ENCODE measurements around the gene FNDC3A. TPM values are rescaled to one million over a fixed set of nuclear protein-coding genes. Genes with fewer than 3 reads are reported as not detected.
"Not testable (repeated sequence)": the region's sequence is repeated elsewhere in the genome, so short reads cannot be mapped to it uniquely, and the experiment has no call there.

The FNDC3A gene
- total RNA-seq, 2 experiments from 2014 or later, result 25.7 to 26.6 TPM

GRCh38 chr13:49116873-49117272 lies 141.2 kb downstream of the FNDC3A start:
- no peaks in the 10 kb centered on the region for H3K27me3 Mint-ChIP-seq
- no peak for DNase-seq
- peaks cover 64% of the 10 kb centered on the region for H3K36me3 Mint-ChIP-seq (ENCODE audit: low read depth)
- H3K27ac Mint-ChIP-seq, result no peak overlapping the region
- no peak for ATAC-seq
- POLR2A ChIA-PET, result no interaction called here
- peaks cover 46% of the 10 kb centered on the region for H3K4me1 Mint-ChIP-seq (ENCODE audit: low read depth)
- intact Hi-C loops (cut with micrococcal nuclease), result no loop called here
- H3K9me3 Mint-ChIP-seq, result peaks cover 9% of the 10 kb centered on the region
- CTCF ChIA-PET, result no interaction called here
- no peak overlapping the region for H3K4me3 Mint-ChIP-seq
- TF ChIP-seq, protein P1, sequence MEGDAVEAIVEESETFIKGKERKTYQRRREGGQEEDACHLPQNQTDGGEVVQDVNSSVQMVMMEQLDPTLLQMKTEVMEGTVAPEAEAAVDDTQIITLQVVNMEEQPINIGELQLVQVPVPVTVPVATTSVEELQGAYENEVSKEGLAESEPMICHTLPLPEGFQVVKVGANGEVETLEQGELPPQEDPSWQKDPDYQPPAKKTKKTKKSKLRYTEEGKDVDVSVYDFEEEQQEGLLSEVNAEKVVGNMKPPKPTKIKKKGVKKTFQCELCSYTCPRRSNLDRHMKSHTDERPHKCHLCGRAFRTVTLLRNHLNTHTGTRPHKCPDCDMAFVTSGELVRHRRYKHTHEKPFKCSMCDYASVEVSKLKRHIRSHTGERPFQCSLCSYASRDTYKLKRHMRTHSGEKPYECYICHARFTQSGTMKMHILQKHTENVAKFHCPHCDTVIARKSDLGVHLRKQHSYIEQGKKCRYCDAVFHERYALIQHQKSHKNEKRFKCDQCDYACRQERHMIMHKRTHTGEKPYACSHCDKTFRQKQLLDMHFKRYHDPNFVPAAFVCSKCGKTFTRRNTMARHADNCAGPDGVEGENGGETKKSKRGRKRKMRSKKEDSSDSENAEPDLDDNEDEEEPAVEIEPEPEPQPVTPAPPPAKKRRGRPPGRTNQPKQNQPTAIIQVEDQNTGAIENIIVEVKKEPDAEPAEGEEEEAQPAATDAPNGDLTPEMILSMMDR (IDR thresholded peaks at IDR 0.05), result no peak

DNA sequence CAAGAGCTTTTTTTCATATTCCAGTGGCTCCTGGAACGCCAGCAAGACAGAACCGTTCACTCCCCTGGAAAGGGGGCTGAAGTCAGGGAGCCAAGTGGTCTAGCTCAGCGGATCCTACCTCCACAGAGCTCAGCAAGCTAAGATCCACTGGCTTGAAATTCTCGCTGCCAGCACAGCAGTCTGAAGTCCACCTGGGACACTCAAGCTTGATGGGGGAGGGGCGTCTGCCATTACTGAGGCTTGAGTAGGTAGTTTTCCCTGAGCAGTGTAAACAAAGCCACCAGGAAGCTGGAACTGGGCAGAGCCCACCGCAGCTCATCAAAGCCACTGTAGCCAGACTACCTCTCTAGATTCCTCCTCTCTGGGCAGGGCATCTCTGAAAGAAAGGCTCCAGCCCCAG lies 142.7 kb downstream of the FNDC3A start:
- H3K27ac Mint-ChIP-seq; H3K4me3 Mint-ChIP-seq; intact Hi-C loops (cut with micrococcal nuclease); CTCF ChIA-PET; ATAC-seq; DNase-seq; H3K27me3 Mint-ChIP-seq: not testable (repeated sequence)
- H3K36me3 Mint-ChIP-seq (ENCODE audit: low read depth), result peaks cover 72% of the 10 kb centered on the region
- peaks cover 42% of the 10 kb centered on the region for H3K4me1 Mint-ChIP-seq (ENCODE audit: low read depth)
- POLR2A ChIA-PET, result interaction anchor here (1.1 kb wide), 1 partner anchor 10 kb away, joined by 3 read pairs; no protein-coding TSS in a partner anchor
- H3K9me3 Mint-ChIP-seq, result peaks cover 11% of the 10 kb centered on the region

GRCh38 chr13:49124693-49125304 lies 149.1 kb downstream of the FNDC3A start:
- DNase-seq (no peak), ATAC-seq (no peak)
- no peak overlapping the region for H3K4me3 Mint-ChIP-seq
- TF ChIP-seq, protein P1 (IDR thresholded peaks at IDR 0.05), result no peak
- H3K27me3 Mint-ChIP-seq, result no peaks in the 10 kb centered on the region
- ChIA-PET POLR2A (no interaction called here), CTCF (interaction anchor here (0.7 to 1.0 kb wide), 2 partner anchors 13 to 14 kb away, joined by 3 to 4 read pairs; no protein-coding TSS in a partner anchor)
- H3K9me3 Mint-ChIP-seq, result peaks cover 11% of the 10 kb centered on the region
- peak overlapping the region; percentile 62 for H3K27ac Mint-ChIP-seq
- intact Hi-C loops (cut with micrococcal nuclease), result no loop called here
- peaks cover 43% of the 10 kb centered on the region for H3K4me1 Mint-ChIP-seq (ENCODE audit: low read depth)
- H3K36me3 Mint-ChIP-seq (ENCODE audit: low read depth), result peaks cover 33% of the 10 kb centered on the region

GRCh38 chr13:49125964-49126524 lies 150.3 kb downstream of the FNDC3A start:
- DNase-seq, result no peak
- ATAC-seq, result no peak
- no peaks in the 10 kb centered on the region for H3K27me3 Mint-ChIP-seq
- POLR2A ChIA-PET, result no interaction called here
- H3K4me1 Mint-ChIP-seq (ENCODE audit: low read depth), result peaks cover 38% of the 10 kb centered on the region
- peaks cover 29% of the 10 kb centered on the region for H3K36me3 Mint-ChIP-seq (ENCODE audit: low read depth)
- H3K4me3 Mint-ChIP-seq, result no peak overlapping the region
- TF ChIP-seq, protein P1 (IDR thresholded peaks at IDR 0.05), result no peak
- CTCF ChIA-PET, result no interaction called here
- peaks cover 8% of the 10 kb centered on the region for H3K9me3 Mint-ChIP-seq
- H3K27ac Mint-ChIP-seq, result no peak overlapping the region
- intact Hi-C loops (cut with micrococcal nuclease), result no loop called here

DNA sequence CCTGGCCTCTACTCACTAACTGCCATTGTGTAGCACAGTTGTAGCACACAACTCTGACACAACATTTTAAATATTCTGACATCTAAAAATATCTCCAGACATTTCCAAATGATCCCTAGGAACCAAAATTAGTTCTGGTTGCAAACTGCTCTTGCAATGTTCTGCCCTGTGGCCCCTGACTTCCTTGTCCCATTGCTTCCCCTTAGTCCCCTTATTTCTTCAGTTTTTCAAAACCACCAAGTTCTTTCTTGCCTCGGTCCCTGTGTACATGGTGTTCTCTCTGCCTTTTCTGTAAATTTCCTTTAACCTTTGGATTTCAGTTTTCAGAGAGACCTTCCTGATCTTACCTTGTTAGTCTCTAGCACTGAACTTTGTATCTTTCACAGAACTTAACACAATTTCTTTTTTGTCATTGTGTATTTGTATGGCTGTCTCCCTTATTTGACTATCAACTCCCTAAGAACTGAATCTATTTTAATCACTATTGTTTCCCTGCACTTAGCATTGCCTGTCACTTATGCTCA lies 156.8 kb downstream of the FNDC3A start:
- no peak overlapping the region for H3K4me3 Mint-ChIP-seq
- DNase-seq (no peak), ATAC-seq (no peak)
- intact Hi-C loops (cut with micrococcal nuclease), result no loop called here
- ChIA-PET POLR2A (no interaction called here), CTCF (no interaction called here)
- H3K4me1 Mint-ChIP-seq (ENCODE audit: low read depth), result peaks cover 12% of the 10 kb centered on the region
- peak overlapping the region; percentile 44 for H3K27ac Mint-ChIP-seq
- no peaks in the 10 kb centered on the region for H3K27me3 Mint-ChIP-seq
- H3K36me3 Mint-ChIP-seq (ENCODE audit: low read depth), result peaks cover 45% of the 10 kb centered on the region
- TF ChIP-seq, protein P1 (IDR thresholded peaks at IDR 0.05), result no peak
- no peaks in the 10 kb centered on the region for H3K9me3 Mint-ChIP-seq

Measured in activated CD8-positive, alpha-beta T cell treated with anti-CD3 and anti-CD28 coated beads for 36 hours (primary cell).